Stimulated activated CD8-positive, alpha-beta memory T cell treated with anti-CD3 and anti-CD28 coated beads, Interleukin-12 subunit alpha, Interleukin-12 subunit beta, amount 100 ng/mL, for 1 hour (primary cell): ENCODE results near the gene TCAP.
A peak's percentile ranks its signal among the peaks of the same experiment; 100 is the strongest.

Source experiments
- DNase-seq: peaks from one replicate; pipeline ENCODE4 v3.0.0-alpha.2; 2020; ENCODE audit warnings: low read depth

The TCAP gene

DNA sequence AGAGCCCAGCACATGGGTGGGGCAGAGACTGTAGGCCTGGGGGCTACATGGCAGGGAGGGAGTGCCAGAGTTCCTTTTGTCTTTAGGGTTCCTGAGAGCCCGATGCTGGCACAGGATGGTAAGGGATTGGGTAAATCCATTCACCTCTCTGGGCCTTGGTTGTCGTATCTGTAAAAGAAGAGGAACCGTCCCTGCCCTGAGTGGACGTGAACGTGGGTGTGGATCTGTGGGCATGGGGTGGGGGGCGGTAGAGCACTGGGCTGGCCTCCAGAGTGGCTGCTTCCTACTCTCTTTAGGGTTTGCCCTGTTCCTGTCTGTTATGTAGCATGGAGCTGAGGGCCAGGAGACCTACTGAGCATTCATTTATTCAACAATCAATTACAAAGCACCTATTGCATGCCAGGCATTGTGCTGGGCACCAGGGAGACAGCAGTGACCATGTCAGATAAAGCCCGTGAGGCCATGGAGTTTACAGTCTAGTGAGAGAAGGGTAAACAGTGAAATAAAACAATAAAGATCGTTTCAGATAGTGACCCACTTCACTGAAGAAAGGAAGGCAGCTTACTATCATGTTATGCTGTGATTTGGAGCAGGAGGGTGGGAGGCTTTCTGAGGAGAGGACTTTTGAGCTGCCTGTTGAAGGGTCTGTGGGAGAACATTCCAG lies 13.1 kb upstream of the TCAP start:
- no peak for DNase-seq

- no peak for DNase-seq
Observed at GRCh38 chr17:39652587-39653315, 12.4 kb upstream of the TCAP start.

GRCh38 chr17:39653316-39653661 lies 11.9 kb upstream of the TCAP start:
- no peak for DNase-seq

DNA sequence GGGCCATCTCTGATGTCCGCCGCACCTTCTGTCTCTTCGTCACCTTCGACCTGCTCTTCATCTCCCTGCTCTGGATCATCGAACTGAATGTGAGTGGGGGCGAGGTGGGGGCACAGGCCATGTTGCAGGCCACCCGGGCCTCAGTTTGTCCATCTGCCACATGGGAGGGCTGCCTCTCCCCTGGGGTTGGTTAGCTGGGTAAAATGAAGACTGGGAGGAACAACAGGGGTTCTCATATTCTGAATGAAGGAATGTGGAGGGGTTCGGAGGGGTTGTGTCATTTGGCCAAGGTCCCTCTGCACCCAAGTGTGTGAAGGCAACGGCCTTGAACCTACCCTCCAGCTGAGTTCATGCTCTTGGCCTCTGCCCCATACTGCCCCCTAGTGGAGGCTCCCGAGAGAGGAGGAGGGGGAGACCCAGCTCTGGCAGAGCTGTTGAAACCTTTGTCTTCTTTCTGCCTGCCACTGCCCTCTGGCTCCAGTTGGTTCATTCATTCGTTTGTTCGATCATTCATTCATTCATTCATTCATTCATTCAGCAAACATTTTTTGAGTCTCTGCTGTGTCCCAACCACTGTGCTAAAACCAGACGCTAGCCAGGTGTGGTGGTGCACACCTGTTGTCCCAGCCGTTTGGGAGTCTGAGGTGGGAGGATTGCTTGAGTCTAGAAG lies 11.4 kb upstream of the TCAP start:
- peak; percentile 66 for DNase-seq

- no peak for DNase-seq
Observed at GRCh38 chr17:39655105-39655504, 10.0 kb upstream of the TCAP start.

DNA sequence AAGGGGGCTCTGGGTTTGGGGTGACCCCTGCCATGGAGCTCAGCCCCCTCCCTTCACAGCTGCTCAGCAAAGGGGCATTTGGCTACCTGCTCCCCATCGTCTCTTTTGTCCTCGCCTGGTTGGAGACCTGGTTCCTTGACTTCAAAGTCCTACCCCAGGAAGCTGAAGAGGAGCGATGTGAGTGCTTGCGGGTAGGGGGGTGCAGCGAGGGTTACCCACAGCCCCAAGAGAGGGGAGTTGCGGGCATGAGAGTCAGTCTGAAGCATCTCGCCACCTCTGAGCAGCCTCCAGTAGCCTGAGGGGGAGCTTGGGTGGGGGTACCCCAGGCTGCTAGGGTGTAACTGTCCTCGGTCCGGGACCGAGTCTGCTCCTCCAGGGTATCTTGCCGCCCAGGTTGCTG lies 6.8 kb upstream of the TCAP start:
- DNase-seq = no peak

- DNase-seq = no peak
Observed at GRCh38 chr17:39658760-39659159, 6.4 kb upstream of the TCAP start.

GRCh38 chr17:39659279-39660010 lies 5.7 kb upstream of the TCAP start:
- no peak for DNase-seq

- no peak for DNase-seq
Observed at GRCh38 chr17:39660011-39660360, 5.2 kb upstream of the TCAP start.

DNA sequence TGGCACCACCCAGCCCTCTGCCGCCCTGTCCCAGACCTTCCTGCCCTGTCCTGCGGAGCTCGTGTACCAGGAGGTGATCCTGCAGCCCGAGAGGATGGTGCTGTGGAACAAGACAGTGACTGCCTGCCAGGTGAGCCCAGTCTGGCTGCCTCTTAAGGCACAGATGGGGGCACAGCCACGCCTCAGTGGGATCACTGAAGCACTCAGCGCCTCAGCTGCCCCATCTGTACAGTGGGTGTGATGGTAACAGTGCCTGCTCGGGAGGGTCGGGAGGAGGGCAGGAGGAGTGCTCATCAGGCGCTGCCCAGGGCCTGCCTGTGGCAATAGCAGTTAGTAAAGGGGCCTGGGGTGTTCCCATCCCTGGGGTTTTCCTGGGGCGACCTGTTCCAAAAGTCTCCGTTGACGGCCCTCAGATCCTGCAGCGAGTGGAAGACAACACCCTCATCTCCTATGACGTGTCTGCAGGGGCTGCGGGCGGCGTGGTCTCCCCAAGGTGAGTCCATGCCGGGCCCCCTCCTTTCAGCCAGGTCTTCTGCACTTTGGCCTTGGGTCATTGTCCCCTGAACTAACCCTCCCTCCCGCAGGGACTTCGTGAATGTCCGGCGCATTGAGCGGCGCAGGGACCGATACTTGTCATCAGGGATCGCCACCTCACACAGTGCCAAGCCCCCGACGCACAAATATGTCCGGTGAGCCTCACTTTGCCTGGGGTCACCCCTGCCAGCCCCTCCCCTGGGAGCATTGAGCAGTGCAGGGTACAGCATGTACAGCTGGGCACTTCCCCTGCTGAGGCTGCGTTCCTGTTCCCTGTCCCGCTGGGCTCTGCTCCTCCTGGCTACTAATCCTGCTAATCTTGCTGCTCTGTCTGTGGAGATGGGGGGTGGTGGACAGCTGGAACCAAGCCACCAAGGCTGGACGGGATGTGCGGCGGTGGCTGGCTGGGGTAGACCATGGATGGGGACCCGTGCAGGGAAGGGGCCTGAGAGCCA lies 4.5 kb upstream of the TCAP start:
- DNase-seq = no peak

GRCh38 chr17:39661744-39662541 lies 3.2 kb upstream of the TCAP start:
- DNase-seq = no peak

DNA sequence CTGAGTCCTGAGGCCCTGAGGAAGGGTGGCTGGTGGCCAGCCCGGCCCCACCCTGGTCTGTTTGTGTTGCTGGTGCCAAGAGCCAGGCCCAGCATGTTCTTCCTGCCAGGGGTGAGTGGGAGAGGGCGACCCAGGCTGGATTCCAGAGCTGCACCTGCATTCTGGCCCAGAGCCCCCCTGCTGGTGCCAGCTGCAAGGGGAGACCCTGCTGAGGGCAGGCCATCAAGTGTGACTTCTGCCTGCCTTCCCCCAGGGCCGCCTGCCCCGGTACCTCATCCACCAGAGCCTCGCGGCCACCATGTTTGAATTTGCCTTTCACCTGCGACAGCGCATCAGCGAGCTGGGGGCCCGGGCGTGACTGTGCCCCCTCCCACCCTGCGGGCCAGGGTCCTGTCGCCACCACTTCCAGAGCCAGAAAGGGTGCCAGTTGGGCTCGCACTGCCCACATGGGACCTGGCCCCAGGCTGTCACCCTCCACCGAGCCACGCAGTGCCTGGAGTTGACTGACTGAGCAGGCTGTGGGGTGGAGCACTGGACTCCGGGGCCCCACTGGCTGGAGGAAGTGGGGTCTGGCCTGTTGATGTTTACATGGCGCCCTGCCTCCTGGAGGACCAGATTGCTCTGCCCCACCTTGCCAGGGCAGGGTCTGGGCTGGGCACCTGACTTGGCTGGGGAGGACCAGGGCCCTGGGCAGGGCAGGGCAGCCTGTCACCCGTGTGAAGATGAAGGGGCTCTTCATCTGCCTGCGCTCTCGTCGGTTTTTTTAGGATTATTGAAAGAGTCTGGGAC lies 2.4 kb upstream of the TCAP start:
- no peak for DNase-seq

DNA sequence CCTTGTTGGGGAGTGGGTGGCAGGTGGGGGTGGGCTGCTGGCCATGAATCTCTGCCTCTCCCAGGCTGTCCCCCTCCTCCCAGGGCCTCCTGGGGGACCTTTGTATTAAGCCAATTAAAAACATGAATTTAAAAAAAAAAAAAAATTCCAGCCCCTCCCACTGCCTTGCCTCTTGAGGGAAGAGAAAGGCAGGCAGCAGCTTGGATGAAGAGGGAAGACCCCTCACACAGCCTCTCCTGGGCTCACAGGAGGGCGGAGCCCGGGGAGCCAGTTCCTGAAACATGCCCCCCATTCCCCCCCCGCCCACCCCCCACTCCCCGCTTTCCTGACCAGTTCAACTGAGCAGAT lies 1.8 kb upstream of the TCAP start:
- DNase-seq = no peak

DNA sequence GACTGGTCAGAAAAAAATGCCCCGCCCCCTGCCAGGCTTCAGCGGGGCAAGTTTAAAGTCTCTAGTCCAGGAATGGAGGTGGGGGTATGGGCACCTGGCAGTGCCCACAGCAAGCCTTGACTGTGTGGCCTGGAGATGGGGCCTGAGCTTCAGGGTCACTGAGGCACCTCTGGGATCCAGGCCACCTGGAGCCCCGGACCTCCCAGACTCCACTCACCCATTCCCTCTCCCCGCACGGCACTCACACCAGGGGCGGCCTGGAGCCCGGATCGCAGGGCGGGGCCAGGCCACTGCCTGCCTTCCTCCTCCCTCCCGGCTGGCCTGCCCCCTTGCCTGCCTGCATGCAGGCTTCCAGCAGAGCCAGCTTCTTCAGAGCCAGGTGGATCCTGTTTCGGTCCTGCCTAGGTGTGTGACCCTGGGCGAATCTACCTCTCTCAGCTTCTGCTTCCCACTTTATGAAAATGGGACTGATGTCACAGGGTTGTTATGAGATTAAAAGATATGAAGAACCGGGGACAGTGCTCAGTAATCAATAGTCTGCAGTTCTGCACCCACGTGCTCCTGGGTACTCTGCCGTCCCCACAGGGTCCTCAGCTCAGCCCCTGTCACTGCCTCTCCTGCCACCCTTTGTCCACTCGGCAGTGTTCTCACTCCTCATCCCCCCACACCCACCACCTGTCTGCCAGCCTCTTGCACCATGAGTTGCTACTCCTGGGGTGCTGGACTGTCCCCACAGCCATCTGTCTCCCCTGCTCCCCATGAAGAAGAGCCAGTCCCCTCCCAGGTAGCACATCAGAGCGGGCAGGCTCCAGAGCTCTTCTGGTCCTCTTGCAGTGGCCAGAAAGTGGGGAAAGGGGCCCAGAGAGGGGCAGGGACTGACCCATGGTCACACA lies 1.2 kb upstream of the TCAP start:
- DNase-seq = no peak

GRCh38 chr17:39665642-39666224 lies 584 bp downstream of the TCAP start:
- no peak for DNase-seq

- no peak for DNase-seq
Observed at GRCh38 chr17:39666231-39666600, 1.1 kb downstream of the TCAP start.

DNA sequence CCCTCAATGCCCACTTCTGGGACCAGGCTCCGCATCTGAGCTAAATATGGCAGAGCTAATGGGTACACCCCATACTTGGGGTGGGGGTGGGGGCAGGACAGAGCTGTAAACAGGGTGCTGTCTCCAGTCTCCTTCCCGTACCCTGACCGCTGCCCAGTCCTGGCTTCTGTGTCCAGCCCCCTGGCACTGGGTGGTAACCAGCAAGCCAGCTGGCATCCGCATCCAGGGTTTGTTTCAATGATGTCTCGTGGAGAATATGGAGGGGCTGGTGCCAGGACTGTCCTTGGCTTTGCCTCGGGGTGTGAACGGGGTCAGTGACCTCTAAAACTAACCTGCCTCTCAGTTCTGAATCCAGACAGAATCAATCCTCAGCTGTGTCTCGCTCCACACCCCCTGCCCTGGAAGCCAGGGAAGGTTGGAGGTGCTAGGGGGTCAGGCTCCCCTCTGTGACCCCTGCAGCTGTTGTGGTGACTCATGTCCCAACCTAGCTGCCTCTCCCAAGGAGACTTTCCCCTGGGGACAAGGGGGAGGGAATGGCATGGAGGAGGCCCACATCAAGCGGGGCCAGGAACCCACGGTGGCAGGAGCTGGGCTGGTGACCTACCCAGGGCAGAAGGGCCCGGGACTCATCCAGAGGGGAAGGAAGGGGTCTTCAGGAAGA lies 1.6 kb downstream of the TCAP start:
- DNase-seq = no peak

DNA sequence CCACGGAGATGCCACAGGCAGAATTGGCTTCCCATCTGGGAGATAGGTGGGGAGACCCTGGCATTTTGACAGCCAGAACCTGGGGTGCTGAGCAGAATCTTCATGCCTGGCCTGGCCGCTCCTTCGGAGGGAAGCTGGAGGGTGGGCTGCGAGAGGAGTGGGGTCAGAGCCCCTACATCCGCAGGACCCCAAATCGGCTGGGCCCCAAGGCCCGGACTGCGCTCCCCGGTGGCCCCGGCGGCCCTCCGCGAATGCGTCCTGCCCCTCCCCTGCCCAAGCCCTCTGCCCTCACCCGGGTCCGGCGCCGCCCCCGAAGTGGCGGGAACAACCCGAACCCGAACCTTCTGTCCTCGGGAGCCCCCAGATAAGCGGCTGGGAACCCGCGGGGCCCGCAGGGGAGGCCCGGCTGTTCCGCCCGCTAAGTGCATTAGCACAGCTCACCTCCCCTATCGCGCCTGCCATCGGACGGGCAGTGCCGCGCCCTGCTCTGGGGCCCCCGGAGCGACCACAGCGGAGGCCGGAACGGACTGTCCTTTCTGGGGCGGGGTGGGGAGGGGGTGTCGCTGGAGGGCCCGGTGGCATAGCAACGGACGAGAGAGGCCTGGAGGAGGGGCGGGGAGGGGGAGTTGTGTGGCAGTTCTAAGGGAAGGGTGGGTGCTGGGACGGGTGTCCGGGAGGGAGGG lies 2.3 kb downstream of the TCAP start:
- no peak for DNase-seq
